Dendritic cell treated with granulocyte-macrophage colony-stimulating factor and Interleukin-4, amounts not matched to agents 40 ng/mL and 50 ng/mL, for 4 days (primary cell): Measurements from ENCODE around the gene ZNF221.

Source experiments
- H3K27ac Mint-ChIP-seq: one replicate; pipeline ENCODE4 v1.8.0; 2022; ENCODE audit warnings: mild to moderate bottlenecking, mixed read lengths
- H3K27me3 Mint-ChIP-seq: one replicate; pipeline ENCODE4 v1.8.0; 2022; ENCODE audit warnings: mild to moderate bottlenecking, mixed read lengths
- H3K36me3 Mint-ChIP-seq: one replicate; pipeline ENCODE4 v1.8.0; 2022; ENCODE audit warnings: low read depth, mixed read lengths
- H3K4me1 Mint-ChIP-seq: one replicate; pipeline ENCODE4 v1.8.0; 2022; ENCODE audit warnings: low read depth, mixed read lengths
- H3K4me3 Mint-ChIP-seq: one replicate; pipeline ENCODE4 v1.8.0; 2022; ENCODE audit warnings: mild to moderate bottlenecking, moderate library complexity, mixed read lengths
- H3K9me3 Mint-ChIP-seq: one replicate; pipeline ENCODE4 v1.8.0; 2022; ENCODE audit warnings: mixed read lengths
- intact Hi-C: fragments of 100-400 bp; cut with micrococcal nuclease; formaldehyde crosslinking; loops from one replicate; pipeline ENCODE4 v1.15.0; 2022

The ZNF221 gene

GRCh38 chr19:43983912-43984686 lies 33.1 kb downstream of the ZNF221 start, which contains the start of gene ZNF155:
TSS of gene ZNF155 (plus strand) at chr19:43984188. CDS start at chr19:43988544, 4,356 bp downstream.
- intact Hi-C loops = loop anchor here (1.0 kb wide), 3 partner anchors 18 to 129 kb away; partner anchors contain the start of genes ZNF225, ZNF230 and ZNF45
- Mint-ChIP-seq H3K4me1 (peaks cover 5% of the 10 kb centered on the region), H3K36me3 (peaks cover 28% of the 10 kb centered on the region), H3K27me3 (no peaks in the 10 kb centered on the region), H3K9me3 (peaks cover 20% of the 10 kb centered on the region), H3K4me3 (peak within 1 kb of the TSS; percentile 90), H3K27ac (peak within 1 kb of the TSS; percentile 88)

GRCh38 chr19:43984687-43985000 lies 33.6 kb downstream of the ZNF221 start:
- Mint-ChIP-seq H3K36me3 (peaks cover 33% of the 10 kb centered on the region), H3K27ac (peak overlapping the region; percentile 88), H3K4me1 (peaks cover 5% of the 10 kb centered on the region), H3K9me3 (peaks cover 25% of the 10 kb centered on the region), H3K27me3 (no peaks in the 10 kb centered on the region), H3K4me3 (peak overlapping the region; percentile 90)
- intact Hi-C loops = loop anchor here (1.0 kb wide), 3 partner anchors 18 to 129 kb away; partner anchors contain the start of genes ZNF225, ZNF230 and ZNF45

- peaks cover 9% of the 10 kb centered on the region for H3K4me1 Mint-ChIP-seq
- intact Hi-C loops = no loop called here
- peaks cover 2% of the 10 kb centered on the region for H3K27me3 Mint-ChIP-seq
- H3K9me3 Mint-ChIP-seq = peaks cover 48% of the 10 kb centered on the region
- no peak overlapping the region for H3K4me3 Mint-ChIP-seq
- peaks cover 56% of the 10 kb centered on the region for H3K36me3 Mint-ChIP-seq
- no peak overlapping the region for H3K27ac Mint-ChIP-seq
Measured at GRCh38 chr19:43997631-43998290, 46.7 kb downstream of the ZNF221 start.

GRCh38 chr19:44002212-44002565 lies 51.2 kb downstream of the ZNF221 start:
- intact Hi-C loops = loop anchor here (1.0 to 5.0 kb wide), 7 partner anchors 18 to 303 kb away; partner anchors contain the start of genes ZNF155, ZNF221, ZNF222 and ZNF224
- peaks cover 2% of the 10 kb centered on the region for H3K27me3 Mint-ChIP-seq
- peaks cover 30% of the 10 kb centered on the region for H3K36me3 Mint-ChIP-seq
- peaks cover 43% of the 10 kb centered on the region for H3K9me3 Mint-ChIP-seq
- peaks cover 31% of the 10 kb centered on the region for H3K4me1 Mint-ChIP-seq
- H3K27ac Mint-ChIP-seq = peak overlapping the region; percentile 94
- peak overlapping the region; percentile 97 for H3K4me3 Mint-ChIP-seq

GRCh38 chr19:44002566-44003460 lies 51.8 kb downstream of the ZNF221 start, which contains the start of gene ZNF230:
TSS of gene ZNF230 (plus strand) at chr19:44002957. CDS start at chr19:44007079, 4,122 bp downstream.
- intact Hi-C loops = loop anchor here (1.0 to 5.0 kb wide), 7 partner anchors 19 to 302 kb away; partner anchors contain the start of genes ZNF155, ZNF221, ZNF222 and ZNF224
- H3K9me3 Mint-ChIP-seq = peaks cover 43% of the 10 kb centered on the region

GRCh38 chr19:44003461-44004009 lies 52.5 kb downstream of the ZNF221 start:
- Mint-ChIP-seq H3K4me1 (peaks cover 31% of the 10 kb centered on the region), H3K36me3 (peaks cover 35% of the 10 kb centered on the region), H3K27ac (peak overlapping the region; percentile 94), H3K4me3 (peak overlapping the region; percentile 97), H3K9me3 (peaks cover 43% of the 10 kb centered on the region), H3K27me3 (peaks cover under 1% of the 10 kb centered on the region)
- intact Hi-C loops = loop anchor here (2.0 to 5.0 kb wide), 4 partner anchors 53 to 301 kb away; partner anchors contain the start of genes ZNF221, ZNF224, ZNF227 and ZNF235

More at GRCh38 chr19:44002566-44003460, 51.8 kb downstream of the ZNF221 start, which contains the start of gene ZNF230:
- H3K27me3 Mint-ChIP-seq = peaks cover 2% of the 10 kb centered on the region
- H3K27ac Mint-ChIP-seq = peak within 1 kb of the TSS; percentile 94
- H3K36me3 Mint-ChIP-seq = peaks cover 32% of the 10 kb centered on the region
- H3K4me3 Mint-ChIP-seq = peak within 1 kb of the TSS; percentile 97
- H3K4me1 Mint-ChIP-seq = peaks cover 31% of the 10 kb centered on the region

- H3K4me3 Mint-ChIP-seq = no peak overlapping the region
- H3K27me3 Mint-ChIP-seq = no peaks in the 10 kb centered on the region
- H3K9me3 Mint-ChIP-seq = peaks cover 52% of the 10 kb centered on the region
- peaks cover 31% of the 10 kb centered on the region for H3K4me1 Mint-ChIP-seq
- no peak overlapping the region for H3K27ac Mint-ChIP-seq
- H3K36me3 Mint-ChIP-seq = peaks cover 60% of the 10 kb centered on the region
- intact Hi-C loops = no loop called here
Measured at GRCh38 chr19:44005973-44006372, 54.9 kb downstream of the ZNF221 start.

- intact Hi-C loops = no loop called here
- no peak overlapping the region for H3K27ac Mint-ChIP-seq
- H3K4me3 Mint-ChIP-seq = no peak overlapping the region
- peaks cover 24% of the 10 kb centered on the region for H3K4me1 Mint-ChIP-seq
- no peaks in the 10 kb centered on the region for H3K27me3 Mint-ChIP-seq
- H3K36me3 Mint-ChIP-seq = peaks cover 68% of the 10 kb centered on the region
- H3K9me3 Mint-ChIP-seq = peaks cover 65% of the 10 kb centered on the region
Measured at GRCh38 chr19:44007473-44007872, 56.4 kb downstream of the ZNF221 start.

- Mint-ChIP-seq H3K36me3 (peaks cover 60% of the 10 kb centered on the region), H3K27ac (no peak overlapping the region), H3K9me3 (peaks cover 95% of the 10 kb centered on the region), H3K27me3 (no peaks in the 10 kb centered on the region), H3K4me1 (peaks cover 12% of the 10 kb centered on the region), H3K4me3 (no peak overlapping the region)
- intact Hi-C loops = no loop called here
Measured at GRCh38 chr19:44010468-44010867, 59.4 kb downstream of the ZNF221 start.
